PC-3 (cell line): Measurements from ENCODE around the gene POLRMT.

Experiments used
- EZH2 ChIP-seq: fragments of 300-600 bp; sonication (generic); IDR thresholded peaks from one replicate; pipeline ENCODE4 v1.6.1; 2017; ENCODE audit warnings: antibody characterized with exemption, mild to moderate bottlenecking, low read length; ENCODE audit not compliant: unreplicated experiment
- EZH2phosphoT487 ChIP-seq: fragments of 300-600 bp; sonication (generic); IDR thresholded peaks from 2 replicates; pipeline ENCODE4 v1.6.1; 2018; ENCODE audit warnings: mild to moderate bottlenecking, antibody characterized with exemption, low read length, borderline replicate concordance
- TF ChIP-seq, protein P1 (sequence below): fragments of 300-600 bp; sonication (generic); conservative IDR thresholded peaks from 2 replicates; pipeline ENCODE4 v1.5.1; 2017; ENCODE audit warnings: antibody characterized with exemption, low read depth, mild to moderate bottlenecking, low read length

DNA sequence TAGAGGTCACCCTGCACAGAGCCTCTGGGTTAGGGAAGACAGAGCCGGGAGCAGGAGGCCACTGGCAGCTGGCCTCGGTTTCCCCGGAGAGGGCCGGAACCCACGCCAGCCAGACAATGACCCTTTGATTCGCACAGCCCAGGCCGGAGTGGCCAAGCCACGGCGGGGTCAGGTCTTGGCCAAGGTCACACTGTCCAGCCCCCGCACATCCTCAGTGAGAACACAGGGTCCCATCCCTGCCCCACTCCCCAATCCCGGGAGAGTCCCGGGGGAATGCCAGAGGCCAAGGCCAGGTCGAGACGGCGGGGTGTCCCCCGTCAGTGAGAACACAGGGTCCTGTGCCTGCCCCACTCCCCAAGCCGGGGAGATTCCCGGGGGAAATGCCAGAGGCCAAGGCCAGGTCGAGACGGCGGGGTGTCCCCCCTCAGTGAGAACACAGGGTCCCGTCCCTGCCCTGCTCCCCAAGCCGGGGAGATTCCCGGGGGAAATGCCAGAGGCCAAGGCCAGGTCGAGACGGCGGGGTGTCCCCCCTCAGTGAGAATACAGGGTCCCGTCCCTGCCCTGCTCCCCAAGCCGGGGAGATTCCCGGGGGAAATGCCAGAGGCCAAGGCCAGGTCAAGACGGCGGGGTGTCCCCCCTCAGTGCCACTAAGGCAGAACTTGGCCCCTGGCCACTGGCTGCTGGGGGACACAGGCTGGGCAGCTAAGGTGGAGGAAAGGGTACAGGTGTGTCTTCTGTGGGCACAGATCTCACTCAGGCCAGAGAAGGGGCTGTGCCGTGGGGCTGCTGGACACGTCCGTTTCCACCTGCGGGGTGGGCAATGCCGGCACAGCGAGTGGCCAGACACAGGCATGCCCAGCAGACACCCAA lies 41.2 kb upstream of the POLRMT start:
- TF ChIP-seq EZH2 (no peak), EZH2phosphoT487 (no peak)
- TF ChIP-seq, protein P1, sequence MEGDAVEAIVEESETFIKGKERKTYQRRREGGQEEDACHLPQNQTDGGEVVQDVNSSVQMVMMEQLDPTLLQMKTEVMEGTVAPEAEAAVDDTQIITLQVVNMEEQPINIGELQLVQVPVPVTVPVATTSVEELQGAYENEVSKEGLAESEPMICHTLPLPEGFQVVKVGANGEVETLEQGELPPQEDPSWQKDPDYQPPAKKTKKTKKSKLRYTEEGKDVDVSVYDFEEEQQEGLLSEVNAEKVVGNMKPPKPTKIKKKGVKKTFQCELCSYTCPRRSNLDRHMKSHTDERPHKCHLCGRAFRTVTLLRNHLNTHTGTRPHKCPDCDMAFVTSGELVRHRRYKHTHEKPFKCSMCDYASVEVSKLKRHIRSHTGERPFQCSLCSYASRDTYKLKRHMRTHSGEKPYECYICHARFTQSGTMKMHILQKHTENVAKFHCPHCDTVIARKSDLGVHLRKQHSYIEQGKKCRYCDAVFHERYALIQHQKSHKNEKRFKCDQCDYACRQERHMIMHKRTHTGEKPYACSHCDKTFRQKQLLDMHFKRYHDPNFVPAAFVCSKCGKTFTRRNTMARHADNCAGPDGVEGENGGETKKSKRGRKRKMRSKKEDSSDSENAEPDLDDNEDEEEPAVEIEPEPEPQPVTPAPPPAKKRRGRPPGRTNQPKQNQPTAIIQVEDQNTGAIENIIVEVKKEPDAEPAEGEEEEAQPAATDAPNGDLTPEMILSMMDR, result no peak
